COR-L47 (cell line): ENCODE results near the gene CAT.
"Not testable (repeated sequence)": the region's sequence is repeated elsewhere in the genome, so short reads cannot be mapped to it uniquely, and the experiment has no call there.

ENCODE experiments used
- DNase-seq: peaks from one replicate; lab custom pipeline; 2025; lab: John Stamatoyannopoulos, UW

Gene CAT

GRCh38 chr11:34438529-34439507, at the start of gene CAT:
CAT (plus strand) TSS chr11:34438934; CDS start chr11:34439014, 80 bp downstream.
- peak; percentile 95 for DNase-seq

- DNase-seq: no peak
These were observed 43.9 kb upstream of the CAT start for GRCh38 chr11:34394771-34395300.

- DNase-seq: no peak
These were observed 42.7 kb upstream of the CAT start for GRCh38 chr11:34395916-34396550.

GRCh38 chr11:34397120-34397519, 41.6 kb upstream of the CAT start:
- no peak for DNase-seq

GRCh38 chr11:34397811-34398210, 40.9 kb upstream of the CAT start:
- no peak for DNase-seq

GRCh38 chr11:34403431-34403830, 35.3 kb upstream of the CAT start:
- no peak for DNase-seq

- no peak for DNase-seq
These were observed 34.5 kb upstream of the CAT start for GRCh38 chr11:34404280-34404679.

- DNase-seq: no peak
These were observed 33.5 kb upstream of the CAT start for GRCh38 chr11:34405079-34405858.

GRCh38 chr11:34406413-34406812, 32.3 kb upstream of the CAT start:
- DNase-seq: no peak

GRCh38 chr11:34407121-34407813, 31.5 kb upstream of the CAT start:
- no peak for DNase-seq

- DNase-seq: no peak
These were observed 30.1 kb upstream of the CAT start for GRCh38 chr11:34408580-34409172.

GRCh38 chr11:34411111-34411510, 27.6 kb upstream of the CAT start:
- no peak for DNase-seq

GRCh38 chr11:34411791-34412190, 26.9 kb upstream of the CAT start:
- no peak for DNase-seq

GRCh38 chr11:34413263-34413662, 25.5 kb upstream of the CAT start:
- DNase-seq: no peak

- no peak for DNase-seq
These were observed 23.2 kb upstream of the CAT start for GRCh38 chr11:34415538-34415937.

GRCh38 chr11:34416088-34416487, 22.6 kb upstream of the CAT start:
- DNase-seq: no peak

- no peak for DNase-seq
These were observed 22.0 kb upstream of the CAT start for GRCh38 chr11:34416766-34417165.

GRCh38 chr11:34417202-34417601, 21.5 kb upstream of the CAT start:
- DNase-seq: no peak

GRCh38 chr11:34419158-34419557, 19.6 kb upstream of the CAT start:
- no peak for DNase-seq

GRCh38 chr11:34423300-34423699, 15.4 kb upstream of the CAT start:
- no peak for DNase-seq

GRCh38 chr11:34424826-34425225, 13.9 kb upstream of the CAT start:
- not testable (repeated sequence) for DNase-seq
